Mesenchymal stem cell (in vitro differentiated cells and primary cell): ENCODE data around the gene FAM174B.

ENCODE experiments used
- DNase-seq: peaks from one replicate; pipeline ENCODE4 v3.0.0-alpha.2; 2013
- H2AFZ ChIP-seq: one replicate; pipeline ENCODE4 v1.6.1; 2013; ENCODE audit warnings: low read depth, mild to moderate bottlenecking, control low read depth, inconsistent platforms, low read length, moderate library complexity
- H2AK5ac ChIP-seq: 2 replicates; pipeline ENCODE4 v1.6.1; 2013; ENCODE audit warnings: low read length, moderate library complexity, mild to moderate bottlenecking, inconsistent platforms; ENCODE audit not compliant: severe bottlenecking
- H2BK120ac ChIP-seq: one replicate; pipeline ENCODE4 v1.6.1; 2013; ENCODE audit warnings: low read depth, mild to moderate bottlenecking, inconsistent platforms, low read length, moderate library complexity
- H2BK12ac ChIP-seq, 2 experiments: one replicate each; pipeline ENCODE4 v1.6.1; 2013; ENCODE audit warnings: inconsistent platforms in 2 of 2, low read length in 2 of 2, mild to moderate bottlenecking in 2 of 2, moderate library complexity in 2 of 2, control low read depth in 1 of 2
- H2BK15ac ChIP-seq: one replicate; pipeline ENCODE4 v1.6.1; 2013; ENCODE audit warnings: mild to moderate bottlenecking, low read depth, inconsistent platforms; ENCODE audit not compliant: poor library complexity, severe bottlenecking
- H2BK5ac ChIP-seq: 2 replicates; pipeline ENCODE4 v1.6.1; 2013; ENCODE audit warnings: low read depth, mild to moderate bottlenecking, low read length, control low read depth, inconsistent platforms; ENCODE audit not compliant: poor library complexity, severe bottlenecking
- H3K14ac ChIP-seq, 2 experiments: one replicate each; pipeline ENCODE4 v1.6.1; 2013; ENCODE audit warnings: inconsistent platforms in 2 of 2, low read length in 2 of 2, control low read depth in 1 of 2, mild to moderate bottlenecking in 1 of 2, moderate library complexity in 1 of 2
- H3K18ac ChIP-seq, 2 experiments: one replicate each; pipeline ENCODE4 v1.6.1; 2013; ENCODE audit warnings: inconsistent platforms in 2 of 2, low read length in 2 of 2, control low read depth in 1 of 2, low read depth in 1 of 2, mild to moderate bottlenecking in 1 of 2
- H3K23ac ChIP-seq, 2 experiments: one replicate each; pipeline ENCODE4 v1.6.1; 2013; ENCODE audit warnings: inconsistent platforms in 2 of 2, low read length in 2 of 2, mild to moderate bottlenecking in 2 of 2, moderate library complexity in 2 of 2, control low read depth in 1 of 2
- H3K27ac ChIP-seq: 2 replicates; pipeline ENCODE4 v1.5.1; 2013; ENCODE audit warnings: mild to moderate bottlenecking, moderate library complexity, low read length, control low read depth, inconsistent platforms; ENCODE audit not compliant: poor library complexity, severe bottlenecking
- H3K27me3 ChIP-seq, 2 experiments: 2 replicates each; pipeline versions ENCODE4 v1.6.1 to v1.7.0; 2013; ENCODE audit warnings: low read length in 2 of 2, mild to moderate bottlenecking in 2 of 2, moderate library complexity in 2 of 2, control low read depth in 1 of 2, inconsistent platforms in 1 of 2; ENCODE audit not compliant: control insufficient read depth in 1 of 2, insufficient read depth in 1 of 2
- H3K36me3 ChIP-seq, 2 experiments: 2 replicates each; pipeline versions ENCODE4 v1.6.1 to v1.7.0; 2013; ENCODE audit warnings: low read length in 2 of 2, control low read depth in 1 of 2, inconsistent platforms in 1 of 2, low read depth in 1 of 2, mild to moderate bottlenecking in 1 of 2; ENCODE audit not compliant: insufficient read depth in 2 of 2, control insufficient read depth in 1 of 2
- H3K4ac ChIP-seq, 2 experiments: one replicate each; pipeline ENCODE4 v1.6.1; 2013; ENCODE audit warnings: inconsistent platforms in 2 of 2, low read length in 2 of 2, mild to moderate bottlenecking in 2 of 2, moderate library complexity in 2 of 2, control low read depth in 1 of 2, low read depth in 1 of 2
- H3K4me1 ChIP-seq: 2 replicates; pipeline ENCODE4 v1.6.1; 2013; ENCODE audit warnings: low read depth, low read length, control low read depth; ENCODE audit not compliant: control insufficient read depth, insufficient read depth
- H3K4me2 ChIP-seq: 2 replicates; pipeline ENCODE4 v1.6.1; 2013; ENCODE audit warnings: low read length, mild to moderate bottlenecking, inconsistent platforms; ENCODE audit not compliant: poor library complexity, severe bottlenecking
- H3K4me3 ChIP-seq, 2 experiments: 2 replicates each; pipeline versions ENCODE4 v1.5.1 to v1.7.0; 2013; ENCODE audit warnings: low read length in 2 of 2, mild to moderate bottlenecking in 2 of 2, control low read depth in 1 of 2, low read depth in 1 of 2; ENCODE audit not compliant: insufficient read depth in 1 of 2
- H3K79me1 ChIP-seq: replicated peaks from 2 replicates; pipeline ENCODE4 v1.6.1; 2013; ENCODE audit warnings: mild to moderate bottlenecking, control low read depth, low read length, inconsistent platforms; ENCODE audit not compliant: poor library complexity, severe bottlenecking
- H3K9ac ChIP-seq: 2 replicates; pipeline ENCODE4 v1.7.0; 2013; ENCODE audit warnings: mild to moderate bottlenecking, low read length, moderate library complexity
- H3K9me3 ChIP-seq: 2 replicates; pipeline ENCODE4 v1.7.0; 2013; ENCODE audit warnings: mild to moderate bottlenecking, low read length; ENCODE audit not compliant: control insufficient read depth
- H4K8ac ChIP-seq: one replicate; pipeline ENCODE4 v1.6.1; 2013; ENCODE audit warnings: inconsistent platforms, mild to moderate bottlenecking, low read length, moderate library complexity
- H4K91ac ChIP-seq: one replicate; pipeline ENCODE4 v1.6.1; 2013; ENCODE audit warnings: mild to moderate bottlenecking, low read length, inconsistent platforms
- WGBS: methylation state at CpG from one replicate; pipeline ENCODE4 v1.1.7; 2013; ENCODE audit warnings: mixed read lengths; 5-methylcytosine and 5-hydroxymethylcytosine counted together

Gene FAM174B

DNA sequence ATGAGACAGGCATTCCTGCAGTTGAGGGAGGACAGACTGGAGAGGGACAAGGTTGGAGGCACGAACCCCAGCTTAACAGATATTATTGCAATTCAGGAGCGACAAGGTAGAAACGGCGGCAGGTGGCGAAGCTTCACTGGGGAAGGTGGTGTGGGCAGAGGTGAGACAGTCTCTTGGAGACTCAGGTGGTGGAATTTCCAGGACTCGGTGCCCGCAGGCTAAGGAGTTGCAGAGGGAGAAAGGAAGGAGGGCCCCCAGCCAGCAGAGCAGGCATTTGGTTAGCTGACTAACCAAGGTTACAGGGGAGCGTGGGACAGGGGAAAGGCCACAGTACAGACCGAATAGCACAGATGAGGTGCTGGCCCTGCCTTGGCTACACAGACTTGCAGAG is 3.0 kb downstream of the FAM174B start:
- no peak overlapping the region for H2BK15ac ChIP-seq
- no peak overlapping the region for H3K18ac ChIP-seq
- H3K4me1 ChIP-seq, result peaks cover 9% of the 10 kb centered on the region
- no peak overlapping the region for H3K4ac ChIP-seq
- WGBS, result 93% methylated on average over 9 of the region's 9 CpGs
- H2AK5ac ChIP-seq, result no peak overlapping the region
- no peak overlapping the region for H3K23ac ChIP-seq
- no peak overlapping the region for H3K9ac ChIP-seq
- H3K79me1 ChIP-seq, result no peaks in the 10 kb centered on the region
- H4K91ac ChIP-seq, result no peak overlapping the region
- H2BK5ac ChIP-seq, result no peak overlapping the region
- no peaks in the 10 kb centered on the region for H3K9me3 ChIP-seq
- H3K27me3 ChIP-seq, result peaks cover 26 to 30% of the 10 kb centered on the region in 2 experiments
- H4K8ac ChIP-seq, result no peak overlapping the region
- peaks cover 0 to 4% of the 10 kb centered on the region in 2 experiments for H3K36me3 ChIP-seq
- H3K27ac ChIP-seq, result no peak overlapping the region
- H2BK120ac ChIP-seq, result no peak overlapping the region
- H3K4me3 ChIP-seq, result no peak overlapping the region
- no peak for DNase-seq
- no peak overlapping the region for H2AFZ ChIP-seq
- no peak overlapping the region for H2BK12ac ChIP-seq
- H3K4me2 ChIP-seq, result no peak overlapping the region
- H3K14ac ChIP-seq, result peak overlapping the region in 1 of 2 experiments; percentile 14

DNA sequence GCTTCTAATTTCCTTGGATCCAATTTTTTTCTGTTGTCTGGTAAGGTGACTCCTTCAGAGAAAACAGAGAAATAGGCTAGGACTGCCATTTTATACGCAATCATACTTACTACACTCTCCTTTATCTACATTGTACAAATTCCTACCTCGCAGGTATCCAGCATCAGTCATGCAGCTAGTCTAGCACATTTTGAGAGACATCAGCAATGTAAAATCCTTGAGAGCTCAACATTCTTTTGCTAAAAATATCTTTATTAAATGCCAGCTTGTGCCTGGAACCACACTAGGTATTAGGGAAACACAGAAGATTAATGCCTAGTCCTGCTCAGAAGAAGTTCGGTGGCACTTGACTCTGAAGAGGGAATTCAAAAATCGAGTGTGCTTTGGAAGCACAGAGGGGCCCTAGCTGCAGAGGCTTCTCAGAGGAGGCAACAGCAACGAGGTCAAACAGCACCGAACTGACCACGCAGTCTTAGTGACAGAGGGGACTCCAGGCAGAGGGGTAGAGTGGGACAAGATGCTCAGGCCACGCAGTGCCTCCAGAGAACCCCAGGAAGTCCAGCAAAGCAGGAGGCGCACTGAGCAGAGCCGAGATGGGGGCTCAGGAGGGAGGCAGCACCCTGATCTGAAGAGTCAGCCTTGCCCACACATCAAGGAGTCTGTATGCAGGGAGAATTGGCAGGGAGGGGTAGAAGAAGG is 3.5 kb downstream of the FAM174B start:
- H3K14ac ChIP-seq, result peak overlapping the region in 1 of 2 experiments; percentile 14
- H3K36me3 ChIP-seq, result peaks cover 0 to 4% of the 10 kb centered on the region in 2 experiments
- H3K9me3 ChIP-seq, result no peaks in the 10 kb centered on the region
- no peak overlapping the region for H3K4me2 ChIP-seq
- peaks cover 26 to 29% of the 10 kb centered on the region in 2 experiments for H3K27me3 ChIP-seq
- H3K79me1 ChIP-seq, result no peaks in the 10 kb centered on the region
- no peak overlapping the region for H3K18ac ChIP-seq
- no peak overlapping the region for H3K9ac ChIP-seq
- DNase-seq, result no peak
- no peak overlapping the region for H2AK5ac ChIP-seq
- no peak overlapping the region for H4K91ac ChIP-seq
- no peak overlapping the region for H3K27ac ChIP-seq
- no peak overlapping the region for H2BK120ac ChIP-seq
- H4K8ac ChIP-seq, result no peak overlapping the region
- H2BK12ac ChIP-seq, result no peak overlapping the region
- H3K4me3 ChIP-seq, result no peak overlapping the region
- no peak overlapping the region for H3K4ac ChIP-seq
- 84% methylated on average over 10 of the region's 10 CpGs for WGBS
- no peak overlapping the region for H3K23ac ChIP-seq
- no peak overlapping the region for H2AFZ ChIP-seq
- peaks cover 9% of the 10 kb centered on the region for H3K4me1 ChIP-seq
- no peak overlapping the region for H2BK5ac ChIP-seq
- H2BK15ac ChIP-seq, result no peak overlapping the region

GRCh38 chr15:92650966-92651365 is 4.6 kb downstream of the FAM174B start:
- 92% methylated on average over 2 of the region's 2 CpGs for WGBS

DNA sequence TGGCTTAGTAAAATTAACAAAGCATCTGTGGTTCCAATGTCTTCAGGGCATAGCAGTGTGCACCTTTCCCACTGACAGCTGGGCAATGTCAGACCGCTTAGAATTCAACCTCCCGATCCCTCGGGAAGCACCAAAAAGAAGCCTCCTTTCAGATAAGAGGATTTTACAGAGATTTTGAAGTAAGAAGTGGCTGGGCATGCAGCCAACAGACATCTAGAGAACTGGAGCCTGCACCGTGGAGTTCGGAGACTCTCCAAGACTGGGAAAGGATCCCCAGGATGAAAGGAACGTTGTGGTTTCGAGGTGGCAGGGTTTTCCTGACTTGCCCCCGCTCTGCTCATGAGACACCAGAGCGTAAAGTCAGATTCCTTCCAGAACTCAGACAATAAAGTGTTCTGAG is 5.3 kb downstream of the FAM174B start:
- Histone ChIP-seq H3K4ac (no peak overlapping the region), H3K4me2 (no peak overlapping the region), H3K79me1 (no peaks in the 10 kb centered on the region), H4K8ac (no peak overlapping the region), H2BK120ac (no peak overlapping the region), H3K4me3 (no peak overlapping the region), H2BK5ac (no peak overlapping the region), H3K36me3 (peaks cover 0 to 2% of the 10 kb centered on the region in 2 experiments), H2AFZ (no peak overlapping the region), H3K9ac (no peak overlapping the region), H3K27ac (no peak overlapping the region), H3K23ac (no peak overlapping the region), H2BK15ac (no peak overlapping the region), H3K4me1 (peaks cover 3% of the 10 kb centered on the region), H2BK12ac (no peak overlapping the region), H2AK5ac (no peak overlapping the region), H3K14ac (no peak overlapping the region), H3K18ac (no peak overlapping the region), H4K91ac (no peak overlapping the region), H3K27me3 (peaks cover 16% of the 10 kb centered on the region in 2 experiments), H3K9me3 (no peaks in the 10 kb centered on the region)
- WGBS, result 86% methylated on average over 8 of the region's 9 CpGs
- no peak for DNase-seq

More at GRCh38 chr15:92650966-92651365, 4.6 kb downstream of the FAM174B start:
- no peak for DNase-seq
- Histone ChIP-seq H3K4me2 (no peak overlapping the region), H2BK5ac (no peak overlapping the region), H3K79me1 (no peaks in the 10 kb centered on the region), H3K27ac (no peak overlapping the region), H2BK120ac (no peak overlapping the region), H3K9ac (no peak overlapping the region), H3K23ac (no peak overlapping the region), H3K9me3 (no peaks in the 10 kb centered on the region), H3K27me3 (peaks cover 18% of the 10 kb centered on the region in 2 experiments), H3K36me3 (peaks cover 0 to 4% of the 10 kb centered on the region in 2 experiments), H3K4me1 (peaks cover 9% of the 10 kb centered on the region), H2AFZ (no peak overlapping the region), H4K91ac (no peak overlapping the region), H3K4ac (no peak overlapping the region), H2BK12ac (no peak overlapping the region), H3K4me3 (no peak overlapping the region), H3K18ac (no peak overlapping the region), H4K8ac (no peak overlapping the region), H2BK15ac (no peak overlapping the region), H3K14ac (no peak overlapping the region), H2AK5ac (no peak overlapping the region)
